Stimulated activated CD4-positive, alpha-beta T cell treated with anti-CD3 and anti-CD28 coated beads, Interleukin-1b, Interleukin-23, amount 100 ng/mL, for 4 hours (primary cell): ENCODE results near the gene C16orf82.
A peak's percentile ranks its signal among the peaks of the same experiment; 100 is the strongest.

Experiments used
- DNase-seq, 2 donors: peaks; one replicate each; pipeline ENCODE4 v3.0.0-alpha.2; 2020; ENCODE audit warnings: low read depth in 2 of 2

C16orf82 gene

GRCh38 chr16:27088216-27088615 lies 21.5 kb downstream of the C16orf82 start:
- no peak for DNase-seq

GRCh38 chr16:27096375-27096774 lies 29.6 kb downstream of the C16orf82 start:
- DNase-seq: no peak

GRCh38 chr16:27097800-27098230 lies 31.1 kb downstream of the C16orf82 start:
- DNase-seq: no peak

GRCh38 chr16:27098366-27099049 lies 31.8 kb downstream of the C16orf82 start:
- DNase-seq: no peak

GRCh38 chr16:27102701-27103575 lies 36.2 kb downstream of the C16orf82 start:
- no peak for DNase-seq

- no peak for DNase-seq
These were observed 37.2 kb downstream of the C16orf82 start for GRCh38 chr16:27103954-27104353.

GRCh38 chr16:27106305-27106704 lies 39.6 kb downstream of the C16orf82 start:
- DNase-seq: no peak

GRCh38 chr16:27107185-27107592 lies 40.5 kb downstream of the C16orf82 start:
- DNase-seq: no peak

- DNase-seq: no peak
These were observed 41.5 kb downstream of the C16orf82 start for GRCh38 chr16:27108051-27108770.

GRCh38 chr16:27108826-27109665 lies 42.3 kb downstream of the C16orf82 start:
- no peak for DNase-seq

- DNase-seq: peak; percentile 82 to 83
These were observed 43.2 kb downstream of the C16orf82 start for GRCh38 chr16:27109666-27110523.

GRCh38 chr16:27110524-27110896 lies 43.8 kb downstream of the C16orf82 start:
- no peak for DNase-seq

- DNase-seq: no peak
These were observed 44.8 kb downstream of the C16orf82 start for GRCh38 chr16:27111486-27111885.

- no peak for DNase-seq
These were observed 45.5 kb downstream of the C16orf82 start for GRCh38 chr16:27112093-27112811.

- DNase-seq: no peak
These were observed 46.7 kb downstream of the C16orf82 start for GRCh38 chr16:27113341-27113841.

- DNase-seq: no peak
These were observed 47.3 kb downstream of the C16orf82 start for GRCh38 chr16:27114006-27114405.

GRCh38 chr16:27118526-27118925 lies 51.8 kb downstream of the C16orf82 start:
- no peak for DNase-seq
